Activated CD4-positive, alpha-beta T cell treated with anti-CD3 and anti-CD28 coated beads, Interleukin-2, amount 10 ng/mL, durations not matched to agents 7 days and 5 days (primary cell): ENCODE measurements around the gene SAMD4A. TPM values are rescaled to one million over a fixed set of nuclear protein-coding genes. Genes with fewer than 3 reads are reported as not detected.

Experiments used
- CTCF ChIA-PET: fragments of 350-600 bp; sonication (Branson Sonifier 250); formaldehyde crosslinking; loops from one replicate; lab custom pipeline; 2021; ENCODE audit warnings: antibody characterized with exemption; lab: Charles Lee
- POLR2A ChIA-PET: fragments of 350-600 bp; sonication (Branson Sonifier 250); formaldehyde crosslinking; loops from one replicate; lab custom pipeline; 2021; ENCODE audit warnings: antibody characterized with exemption; lab: Charles Lee
- DNase-seq: peaks from one replicate; pipeline ENCODE4 v3.0.0-alpha.2; 2020
- H3K27ac Mint-ChIP-seq: one replicate; pipeline ENCODE4 v1.8.0; 2021; ENCODE audit warnings: mild to moderate bottlenecking, moderate library complexity, mixed read lengths
- H3K27me3 Mint-ChIP-seq: one replicate; pipeline ENCODE4 v1.8.0; 2021; ENCODE audit warnings: mixed read lengths
- H3K36me3 Mint-ChIP-seq: one replicate; pipeline ENCODE4 v1.8.0; 2021; ENCODE audit warnings: low read depth, mixed read lengths
- H3K4me1 Mint-ChIP-seq: one replicate; pipeline ENCODE4 v1.8.0; 2021; ENCODE audit warnings: mixed read lengths
- H3K4me3 Mint-ChIP-seq: one replicate; pipeline ENCODE4 v1.8.0; 2021; ENCODE audit warnings: mild to moderate bottlenecking, moderate library complexity, mixed read lengths
- H3K9me3 Mint-ChIP-seq: one replicate; pipeline ENCODE4 v1.8.0; 2021; ENCODE audit warnings: mixed read lengths
- total RNA-seq, 2 experiments: library from RNA; stranded (reverse); gene quantifications; one replicate each; pipeline ENCODE4 v1.2.3, GENCODE V29; 2021

SAMD4A gene
- total RNA-seq, 2 experiments from 2014 or later: 0.54 to 0.62 TPM

GRCh38 chr14:54672688-54673087 lies 105.8 kb downstream of the SAMD4A start:
- DNase-seq: no peak
- Mint-ChIP-seq H3K9me3 (no peaks in the 10 kb centered on the region), H3K4me3 (no peak overlapping the region), H3K27me3 (peaks cover 27% of the 10 kb centered on the region), H3K36me3 (no peaks in the 10 kb centered on the region), H3K4me1 (peaks cover 39% of the 10 kb centered on the region), H3K27ac (no peak overlapping the region)
- ChIA-PET POLR2A (no interaction called here), CTCF (interaction anchor here (1.0 to 1.2 kb wide), 2 partner anchors 10 to 19 kb away, joined by 3 to 4 read pairs; no protein-coding TSS in a partner anchor)

GRCh38 chr14:54673193-54674045 lies 106.5 kb downstream of the SAMD4A start:
- H3K27ac Mint-ChIP-seq: no peak overlapping the region
- peaks cover 30% of the 10 kb centered on the region for H3K27me3 Mint-ChIP-seq
- ChIA-PET POLR2A (no interaction called here), CTCF (interaction anchor here (1.0 kb wide), 1 partner anchor 18 kb away, joined by 4 read pairs; no protein-coding TSS in a partner anchor)
- H3K9me3 Mint-ChIP-seq: no peaks in the 10 kb centered on the region
- H3K4me3 Mint-ChIP-seq: no peak overlapping the region
- H3K36me3 Mint-ChIP-seq: no peaks in the 10 kb centered on the region
- peaks cover 39% of the 10 kb centered on the region for H3K4me1 Mint-ChIP-seq
- DNase-seq: no peak

GRCh38 chr14:54674046-54674741 lies 107.3 kb downstream of the SAMD4A start:
- ChIA-PET POLR2A (no interaction called here), CTCF (no interaction called here)
- DNase-seq: peak; percentile 18
- Mint-ChIP-seq H3K36me3 (no peaks in the 10 kb centered on the region), H3K4me3 (no peak overlapping the region), H3K27me3 (peaks cover 27% of the 10 kb centered on the region), H3K4me1 (peaks cover 37% of the 10 kb centered on the region), H3K27ac (no peak overlapping the region), H3K9me3 (no peaks in the 10 kb centered on the region)

- POLR2A ChIA-PET: no interaction called here
These were observed 108.6 kb downstream of the SAMD4A start for GRCh38 chr14:54675236-54676128.

GRCh38 chr14:54676812-54677708 lies 110.1 kb downstream of the SAMD4A start:
- Mint-ChIP-seq H3K36me3 (no peaks in the 10 kb centered on the region), H3K4me1 (peaks cover 14% of the 10 kb centered on the region), H3K4me3 (no peak overlapping the region), H3K27me3 (peaks cover 23% of the 10 kb centered on the region), H3K9me3 (no peaks in the 10 kb centered on the region), H3K27ac (no peak overlapping the region)
- POLR2A ChIA-PET: no interaction called here
- DNase-seq: no peak
- CTCF ChIA-PET: no interaction called here

More at GRCh38 chr14:54675236-54676128, 108.6 kb downstream of the SAMD4A start:
- H3K4me1 Mint-ChIP-seq: peaks cover 26% of the 10 kb centered on the region
- no peak for DNase-seq
- H3K27me3 Mint-ChIP-seq: peaks cover 28% of the 10 kb centered on the region
- no peak overlapping the region for H3K4me3 Mint-ChIP-seq
- CTCF ChIA-PET: interaction anchor here (0.6 to 0.8 kb wide), 2 partner anchors 10 to 14 kb away, joined by 3 read pairs; no protein-coding TSS in a partner anchor
- no peaks in the 10 kb centered on the region for H3K36me3 Mint-ChIP-seq
- H3K27ac Mint-ChIP-seq: no peak overlapping the region
- no peaks in the 10 kb centered on the region for H3K9me3 Mint-ChIP-seq

- H3K9me3 Mint-ChIP-seq: no peaks in the 10 kb centered on the region
- CTCF ChIA-PET: no interaction called here
- no peak overlapping the region for H3K4me3 Mint-ChIP-seq
- H3K27ac Mint-ChIP-seq: no peak overlapping the region
- POLR2A ChIA-PET: no interaction called here
- peaks cover 2% of the 10 kb centered on the region for H3K36me3 Mint-ChIP-seq
- peaks cover 24% of the 10 kb centered on the region for H3K27me3 Mint-ChIP-seq
- peaks cover 11% of the 10 kb centered on the region for H3K4me1 Mint-ChIP-seq
- no peak for DNase-seq
These were observed 113.7 kb downstream of the SAMD4A start for GRCh38 chr14:54680651-54681050.

- ChIA-PET CTCF (no interaction called here), POLR2A (no interaction called here)
- H3K27ac Mint-ChIP-seq: no peak overlapping the region
- DNase-seq: no peak
- H3K9me3 Mint-ChIP-seq: no peaks in the 10 kb centered on the region
- no peak overlapping the region for H3K4me3 Mint-ChIP-seq
- H3K4me1 Mint-ChIP-seq: peaks cover 16% of the 10 kb centered on the region
- H3K27me3 Mint-ChIP-seq: peaks cover 20% of the 10 kb centered on the region
- H3K36me3 Mint-ChIP-seq: peaks cover 2% of the 10 kb centered on the region
These were observed 114.9 kb downstream of the SAMD4A start for GRCh38 chr14:54681811-54682261.

- CTCF ChIA-PET: no interaction called here
- H3K36me3 Mint-ChIP-seq: peaks cover 2% of the 10 kb centered on the region
- H3K9me3 Mint-ChIP-seq: no peaks in the 10 kb centered on the region
- peaks cover 19% of the 10 kb centered on the region for H3K27me3 Mint-ChIP-seq
- H3K27ac Mint-ChIP-seq: no peak overlapping the region
- no peak for DNase-seq
- H3K4me1 Mint-ChIP-seq: peaks cover 16% of the 10 kb centered on the region
- POLR2A ChIA-PET: no interaction called here
- H3K4me3 Mint-ChIP-seq: no peak overlapping the region
These were observed 115.7 kb downstream of the SAMD4A start for GRCh38 chr14:54682578-54682977.

- DNase-seq: no peak
- no peak overlapping the region for H3K27ac Mint-ChIP-seq
- no peaks in the 10 kb centered on the region for H3K9me3 Mint-ChIP-seq
- H3K4me1 Mint-ChIP-seq: peaks cover 20% of the 10 kb centered on the region
- ChIA-PET POLR2A (no interaction called here), CTCF (interaction anchor here (0.6 to 2.0 kb wide), 3 partner anchors 13 to 1082 kb away, joined by 3 to 4 read pairs (median 3); no protein-coding TSS in a partner anchor)
- H3K27me3 Mint-ChIP-seq: peaks cover 22% of the 10 kb centered on the region
- no peak overlapping the region for H3K4me3 Mint-ChIP-seq
- peaks cover 2% of the 10 kb centered on the region for H3K36me3 Mint-ChIP-seq
These were observed 117.2 kb downstream of the SAMD4A start for GRCh38 chr14:54683882-54684794.

- DNase-seq: no peak
- peaks cover 20% of the 10 kb centered on the region for H3K27me3 Mint-ChIP-seq
- H3K9me3 Mint-ChIP-seq: no peaks in the 10 kb centered on the region
These were observed 118.4 kb downstream of the SAMD4A start for GRCh38 chr14:54685286-54685845.

More at GRCh38 chr14:54685286-54685845, 118.4 kb downstream of the SAMD4A start:
- H3K27ac Mint-ChIP-seq: no peak overlapping the region
- POLR2A ChIA-PET: interaction anchor here (1.1 kb wide), 1 partner anchor 302 kb away, joined by 3 read pairs; no protein-coding TSS in a partner anchor
- H3K4me1 Mint-ChIP-seq: peaks cover 20% of the 10 kb centered on the region
- CTCF ChIA-PET: interaction anchor here (0.7 to 2.0 kb wide), 5 partner anchors 10 to 89 kb away, joined by 3 to 4 read pairs (median 3); no protein-coding TSS in a partner anchor
- H3K4me3 Mint-ChIP-seq: no peak overlapping the region
- peaks cover 2% of the 10 kb centered on the region for H3K36me3 Mint-ChIP-seq
